RWPE1 (cell line): Measurements from ENCODE around the gene CACNA1S.

Experiments
- CTCF ChIA-PET: fragments of 350-600 bp; sonication (Branson Sonifier 250); formaldehyde crosslinking; extraction: SDS; loops from one replicate; lab custom pipeline; 2021; lab: Yijun Ruan, JAX
- POLR2A ChIA-PET: fragments of 400-600 bp; formaldehyde crosslinking; extraction: SDS; loops from one replicate; lab custom pipeline; 2020; ENCODE audit warnings: antibody characterized with exemption; ENCODE audit not compliant: low non-redundant PET; lab: Yijun Ruan, JAX
- DNase-seq: peaks from one replicate; pipeline ENCODE4 v3.0.0; 2012; ENCODE audit warnings: low spot score
- H3K27ac ChIP-seq: fragments of 450-650 bp; 2 replicates; pipeline ENCODE4 v1.5.1; 2017
- TF ChIP-seq, protein P1 (sequence below): fragments of 450-650 bp; conservative IDR thresholded peaks from 2 replicates; pipeline ENCODE4 v1.5.1; 2017; ENCODE audit warnings: low read depth, mild to moderate bottlenecking

CACNA1S gene

DNA sequence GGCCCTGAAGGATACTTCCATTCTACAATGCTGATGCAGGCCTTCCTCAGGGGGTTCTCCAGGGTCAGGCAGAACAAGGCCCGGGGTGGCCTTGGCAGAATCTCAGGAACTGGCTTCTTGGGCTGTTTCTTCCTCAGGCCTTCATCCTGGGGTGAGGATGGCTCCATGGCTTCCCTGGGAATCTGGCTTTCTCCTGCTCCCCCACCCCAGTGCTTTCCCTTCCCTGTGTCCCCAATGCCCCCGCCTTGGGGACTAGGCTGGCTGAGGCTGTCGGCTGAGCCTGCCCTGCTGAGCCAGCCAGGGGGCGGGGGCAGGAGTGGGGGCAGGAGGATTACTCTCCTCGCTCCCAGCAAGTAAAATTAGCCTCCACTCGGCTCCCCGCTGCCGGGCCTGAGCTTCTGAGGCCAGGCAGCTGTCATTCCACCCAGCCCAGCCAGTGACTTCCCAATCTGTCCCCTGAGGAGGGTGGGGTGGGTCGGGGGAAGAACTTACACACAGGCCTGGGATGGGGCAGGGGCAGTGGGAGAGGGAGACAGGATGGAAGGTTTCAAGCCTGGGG is at the start of gene CACNA1S:
Gene CACNA1S (minus strand): TSS at position 254 of the 559 bp plus-strand sequence. CDS start 87 bp downstream, at position 167.
- H3K27ac ChIP-seq = no peak within 1 kb of the TSS
- POLR2A ChIA-PET = no interaction called here
- DNase-seq = no peak
- TF ChIP-seq, protein P1, sequence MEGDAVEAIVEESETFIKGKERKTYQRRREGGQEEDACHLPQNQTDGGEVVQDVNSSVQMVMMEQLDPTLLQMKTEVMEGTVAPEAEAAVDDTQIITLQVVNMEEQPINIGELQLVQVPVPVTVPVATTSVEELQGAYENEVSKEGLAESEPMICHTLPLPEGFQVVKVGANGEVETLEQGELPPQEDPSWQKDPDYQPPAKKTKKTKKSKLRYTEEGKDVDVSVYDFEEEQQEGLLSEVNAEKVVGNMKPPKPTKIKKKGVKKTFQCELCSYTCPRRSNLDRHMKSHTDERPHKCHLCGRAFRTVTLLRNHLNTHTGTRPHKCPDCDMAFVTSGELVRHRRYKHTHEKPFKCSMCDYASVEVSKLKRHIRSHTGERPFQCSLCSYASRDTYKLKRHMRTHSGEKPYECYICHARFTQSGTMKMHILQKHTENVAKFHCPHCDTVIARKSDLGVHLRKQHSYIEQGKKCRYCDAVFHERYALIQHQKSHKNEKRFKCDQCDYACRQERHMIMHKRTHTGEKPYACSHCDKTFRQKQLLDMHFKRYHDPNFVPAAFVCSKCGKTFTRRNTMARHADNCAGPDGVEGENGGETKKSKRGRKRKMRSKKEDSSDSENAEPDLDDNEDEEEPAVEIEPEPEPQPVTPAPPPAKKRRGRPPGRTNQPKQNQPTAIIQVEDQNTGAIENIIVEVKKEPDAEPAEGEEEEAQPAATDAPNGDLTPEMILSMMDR = no peak
- CTCF ChIA-PET = interaction anchor here (3.6 kb wide), 1 partner anchor 140 kb away, joined by 47 read pairs; no protein-coding TSS in a partner anchor

DNA sequence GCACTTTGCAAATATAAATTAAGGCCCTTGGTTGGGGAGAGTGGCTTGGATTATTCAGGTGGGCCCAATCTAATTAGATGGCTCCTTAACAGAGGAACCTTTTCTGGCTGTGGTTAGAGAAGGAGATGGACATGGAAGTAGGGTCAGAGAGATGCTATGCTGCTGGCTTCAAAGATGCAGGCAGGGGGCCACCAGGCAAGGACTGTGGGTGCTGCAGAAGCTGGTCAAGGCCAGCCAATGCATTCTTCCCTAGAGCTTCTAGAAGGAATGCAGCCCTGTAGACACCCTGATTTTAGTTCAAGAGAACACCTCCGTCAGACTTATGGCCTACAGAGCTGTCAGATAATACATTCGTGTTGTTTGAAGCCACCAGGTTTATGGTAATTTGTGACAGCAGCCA is 45.7 kb upstream of the CACNA1S start:
- no peak for DNase-seq
- H3K27ac ChIP-seq = no peak overlapping the region
- TF ChIP-seq, protein P1 = no peak
- CTCF ChIA-PET = interaction anchor here (0.6 to 1.7 kb wide), 5 partner anchors 8 to 186 kb away, joined by 3 to 10 read pairs (median 4); no protein-coding TSS in a partner anchor
- POLR2A ChIA-PET = no interaction called here

DNA sequence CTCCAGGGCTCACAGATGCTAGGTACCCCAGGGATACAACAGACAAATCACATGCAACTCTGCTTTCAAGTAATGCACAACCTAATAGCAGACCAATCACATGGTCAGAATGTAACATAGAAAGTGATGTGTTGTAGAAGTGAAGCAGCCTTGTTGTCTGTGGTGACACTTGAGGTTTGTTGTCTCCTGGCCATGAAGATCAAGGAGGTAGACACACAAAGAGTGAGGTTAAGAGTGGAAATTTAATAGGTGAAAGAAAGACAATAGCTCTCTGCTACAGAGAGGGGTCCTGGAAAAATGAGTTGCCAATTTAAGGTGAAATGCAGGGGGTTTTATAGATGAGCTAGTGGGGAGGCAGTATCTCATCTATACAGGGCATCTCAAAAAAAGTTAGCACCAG is 44.6 kb upstream of the CACNA1S start:
- DNase-seq = no peak
- CTCF ChIA-PET = interaction anchor here (0.6 to 1.7 kb wide), 4 partner anchors 9 to 37 kb away, joined by 4 to 6 read pairs (median 4); no protein-coding TSS in a partner anchor
- no peak overlapping the region for H3K27ac ChIP-seq
- TF ChIP-seq, protein P1 = no peak
- POLR2A ChIA-PET = no interaction called here

DNA sequence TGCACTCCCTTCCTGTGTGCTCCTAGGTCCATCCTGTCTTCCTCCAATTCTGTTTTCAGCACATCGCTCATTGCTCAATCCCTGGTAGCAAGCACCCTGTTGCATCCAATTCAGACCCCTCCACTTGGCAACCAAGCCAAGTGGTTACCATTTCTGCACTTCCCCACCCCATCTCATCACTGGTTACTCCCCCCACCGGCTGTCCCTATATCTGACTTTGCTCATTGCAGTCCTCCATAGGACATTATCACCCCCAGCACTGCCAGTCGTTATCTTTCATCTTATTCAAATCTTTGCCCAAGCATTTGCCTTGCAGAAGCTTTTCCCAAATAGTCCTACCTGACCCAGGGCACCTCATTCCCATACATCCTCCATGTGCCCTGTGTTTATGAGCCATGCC is 44.1 kb upstream of the CACNA1S start:
- CTCF ChIA-PET = interaction anchor here (0.6 to 1.7 kb wide), 3 partner anchors 9 to 18 kb away, joined by 4 read pairs; no protein-coding TSS in a partner anchor
- POLR2A ChIA-PET = interaction anchor here (0.5 to 0.6 kb wide), 2 partner anchors 758 to 1186 kb away, joined by 3 to 10 read pairs; no protein-coding TSS in a partner anchor
- no peak for DNase-seq
- H3K27ac ChIP-seq = no peak overlapping the region
- TF ChIP-seq, protein P1 = no peak

DNA sequence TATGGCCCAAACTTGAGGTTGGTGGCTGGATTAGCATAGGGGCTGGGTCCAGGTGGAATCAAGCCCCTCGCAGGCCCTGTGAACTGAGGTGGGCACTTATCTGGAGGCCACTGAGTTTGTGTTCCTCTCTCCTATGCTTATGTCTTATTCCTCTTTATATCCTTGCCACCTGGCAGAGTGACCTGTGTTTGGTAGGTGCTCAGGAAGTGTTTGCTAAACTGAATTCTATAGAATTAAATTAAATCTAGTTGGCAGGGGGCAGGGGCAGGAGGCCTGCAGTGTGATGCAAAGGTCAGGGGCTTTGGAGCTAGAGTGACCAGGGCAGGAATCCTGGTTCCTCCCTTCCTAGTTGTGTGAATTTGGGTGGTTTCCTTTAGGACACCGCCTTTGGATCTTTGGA is 43.1 kb upstream of the CACNA1S start:
- TF ChIP-seq, protein P1 = no peak
- POLR2A ChIA-PET = no interaction called here
- CTCF ChIA-PET = no interaction called here
- H3K27ac ChIP-seq = no peak overlapping the region
- DNase-seq = no peak

DNA sequence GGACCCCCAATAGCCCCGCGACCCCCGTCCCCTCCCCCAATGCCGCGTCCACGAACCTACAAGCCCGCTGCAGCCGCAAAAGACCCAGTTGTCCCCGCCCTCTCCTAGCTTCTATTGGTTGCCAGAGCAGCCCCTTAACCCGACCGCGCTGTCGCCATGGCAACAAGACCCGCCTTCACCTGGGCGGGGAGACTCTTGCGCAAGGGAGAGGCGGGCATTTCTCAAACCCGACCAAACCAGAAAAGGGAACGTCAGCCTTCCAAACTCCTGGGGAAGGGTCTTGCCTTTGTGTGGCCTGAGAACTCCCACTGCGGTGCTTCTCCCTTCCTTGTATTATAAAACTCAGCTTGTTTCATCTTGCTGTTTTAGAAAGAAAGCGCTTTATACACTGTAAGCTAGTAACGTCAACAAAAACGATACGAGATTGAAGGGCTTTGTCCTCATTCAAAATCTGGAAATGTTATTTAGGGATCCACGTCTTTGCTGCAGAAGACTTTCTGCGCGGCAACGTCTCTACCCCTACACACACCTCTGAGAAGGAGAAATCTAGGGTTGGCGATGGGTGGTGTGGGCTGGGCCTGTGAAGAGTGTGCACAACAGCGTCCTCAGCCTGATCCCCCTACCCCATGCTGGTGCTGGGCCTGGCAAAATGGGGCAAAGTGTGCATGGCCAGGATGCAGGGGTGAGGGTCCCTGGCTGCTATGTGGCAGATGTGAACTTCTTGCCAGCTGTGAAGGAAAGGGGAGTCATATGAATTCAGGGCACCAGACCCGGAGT is 42.4 kb upstream of the CACNA1S start, which contains the start of gene TMEM9:
Gene TMEM9 (minus strand): TSS at position 86 of the 777 bp plus-strand sequence. CDS start 551 bp downstream, outside the sequence.
- peak within 1 kb of the TSS; percentile 69 for H3K27ac ChIP-seq
- TF ChIP-seq, protein P1 = no peak
- ChIA-PET POLR2A (interaction anchor here (0.5 kb wide), 1 partner anchor 18 kb away, joined by 3 read pairs; no protein-coding TSS in a partner anchor), CTCF (interaction anchor here (0.5 to 1.5 kb wide), 5 partner anchors 17 to 282 kb away, joined by 3 to 14 read pairs (median 4); no protein-coding TSS in a partner anchor)
- peak; percentile 100 for DNase-seq
